Vagina (tissue), 2 donors: ENCODE data around the gene PRKCE.

Experiments used
- POLR2A ChIP-seq, 2 donors: fragments of 450-650 bp; IDR thresholded peaks; one replicate each; pipeline ENCODE4 v1.6.1; 2017; ENCODE audit warnings: antibody characterized with exemption in 2 of 2, mild to moderate bottlenecking in 2 of 2, moderate library complexity in 2 of 2
- TF ChIP-seq, protein P1 (sequence below), 3 experiments: fragments of 450-650 bp in 2 of 3; fragments of 200-600 bp in 1 of 3; sonication (generic) in 1 of 3; IDR thresholded peaks; one replicate each; pipeline ENCODE4 v1.5.1; 2017 to 2019; ENCODE audit warnings: antibody characterized with exemption in 3 of 3, mild to moderate bottlenecking in 2 of 3, moderate library complexity in 2 of 3

DNA sequence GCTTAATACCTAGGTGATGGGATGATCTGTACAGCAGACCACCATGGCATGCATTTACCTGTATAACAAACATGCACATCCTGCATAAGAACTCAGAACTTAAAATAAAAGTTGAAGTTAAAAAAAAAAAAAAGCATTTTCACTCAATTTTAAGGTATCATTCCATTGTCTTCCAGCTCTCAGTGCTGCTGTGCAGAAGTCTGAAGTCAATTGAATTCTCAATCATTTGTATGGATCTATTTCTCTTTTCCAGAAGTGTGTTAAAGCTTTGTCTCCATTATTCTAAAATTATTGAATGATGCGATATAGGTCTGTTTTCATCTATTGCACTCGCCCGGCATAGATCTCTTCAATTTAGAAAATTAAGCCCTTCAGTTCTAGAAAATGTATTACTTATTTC, 443.2 kb downstream of the PRKCE start:
- TF ChIP-seq, protein P1, sequence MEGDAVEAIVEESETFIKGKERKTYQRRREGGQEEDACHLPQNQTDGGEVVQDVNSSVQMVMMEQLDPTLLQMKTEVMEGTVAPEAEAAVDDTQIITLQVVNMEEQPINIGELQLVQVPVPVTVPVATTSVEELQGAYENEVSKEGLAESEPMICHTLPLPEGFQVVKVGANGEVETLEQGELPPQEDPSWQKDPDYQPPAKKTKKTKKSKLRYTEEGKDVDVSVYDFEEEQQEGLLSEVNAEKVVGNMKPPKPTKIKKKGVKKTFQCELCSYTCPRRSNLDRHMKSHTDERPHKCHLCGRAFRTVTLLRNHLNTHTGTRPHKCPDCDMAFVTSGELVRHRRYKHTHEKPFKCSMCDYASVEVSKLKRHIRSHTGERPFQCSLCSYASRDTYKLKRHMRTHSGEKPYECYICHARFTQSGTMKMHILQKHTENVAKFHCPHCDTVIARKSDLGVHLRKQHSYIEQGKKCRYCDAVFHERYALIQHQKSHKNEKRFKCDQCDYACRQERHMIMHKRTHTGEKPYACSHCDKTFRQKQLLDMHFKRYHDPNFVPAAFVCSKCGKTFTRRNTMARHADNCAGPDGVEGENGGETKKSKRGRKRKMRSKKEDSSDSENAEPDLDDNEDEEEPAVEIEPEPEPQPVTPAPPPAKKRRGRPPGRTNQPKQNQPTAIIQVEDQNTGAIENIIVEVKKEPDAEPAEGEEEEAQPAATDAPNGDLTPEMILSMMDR (IDR thresholded peaks at IDR 0.05), result no peak
- no peak for TF ChIP-seq POLR2A (IDR thresholded peaks at IDR 0.05)
